Tibial artery (tissue), 4 donors: Measurements from ENCODE around the gene FAM47E.

Experiments
- DNase-seq, 2 donors: peaks; one replicate each; pipeline ENCODE4 v3.0.0-alpha.2; 2019
- H3K27ac ChIP-seq, 2 donors: fragments of 200-600 bp; sonication (generic) in 1 of 2; 1 replicate in 1 of 2; 2 replicates in 1 of 2; pipeline ENCODE4 v1.5.1; 2018 to 2019; ENCODE audit warnings: mild to moderate bottlenecking in 1 of 2
- H3K27me3 ChIP-seq, 2 donors: fragments of 200-600 bp; sonication (generic) in 1 of 2; one replicate each; pipeline versions ENCODE4 v1.5.1 to v1.6.0; 2016 to 2019
- H3K36me3 ChIP-seq, 3 donors: fragments of 200-600 bp; sonication (generic) in 2 of 3; one replicate each; pipeline ENCODE4 v1.5.1; 2016 to 2019; ENCODE audit warnings: mild to moderate bottlenecking in 2 of 3
- H3K4me1 ChIP-seq, 4 donors: fragments of 200-600 bp; sonication (generic) in 2 of 4; 1 replicate in 3 of 4; 2 replicates in 1 of 4; pipeline ENCODE4 v1.5.1; 2016 to 2019
- H3K4me3 ChIP-seq, 2 donors: fragments of 200-600 bp; sonication (generic) in 1 of 2; 1 replicate in 1 of 2; 2 replicates in 1 of 2; pipeline ENCODE4 v1.5.1; 2018 to 2019; ENCODE audit warnings: mild to moderate bottlenecking in 2 of 2
- H3K9me3 ChIP-seq, 3 donors: fragments of 200-600 bp; sonication (generic) in 1 of 3; one replicate each; pipeline ENCODE4 v1.5.1; 2016 to 2019
- intact Hi-C: fragments of 100-400 bp; cut with DNase I; formaldehyde crosslinking; loops from one replicate; pipeline ENCODE4 v1.15.0; 2023; ENCODE audit warnings: low total_unique reads
- TF ChIP-seq, protein P1 (sequence below), 2 experiments: fragments of 200-600 bp in 1 of 2; fragments of 450-650 bp in 1 of 2; IDR thresholded peaks; one replicate each; pipeline ENCODE4 v1.5.1; 2017 to 2019; ENCODE audit warnings: antibody characterized with exemption in 2 of 2, mild to moderate bottlenecking in 1 of 2, moderate library complexity in 1 of 2

The FAM47E gene

DNA sequence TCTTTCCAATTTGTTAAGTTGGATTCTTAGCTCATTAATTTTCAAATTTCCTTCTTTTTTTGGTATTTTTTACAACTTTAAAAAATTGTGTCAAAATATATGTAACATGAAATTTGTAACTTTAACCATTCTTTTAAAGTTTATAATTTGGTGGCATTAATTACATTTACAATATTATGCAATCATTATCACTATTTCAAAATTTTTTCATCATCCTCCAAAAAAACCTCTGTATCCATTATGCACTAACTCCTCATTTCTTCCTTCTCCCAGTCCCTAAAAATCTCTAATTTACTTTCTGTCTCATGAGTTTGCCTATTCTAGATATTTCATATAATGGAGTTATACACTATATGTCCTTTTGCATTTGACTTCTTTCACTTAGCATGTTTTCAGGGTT lies 4.7 kb upstream of the FAM47E start:
- H3K9me3 ChIP-seq: no peaks in the 10 kb centered on the region
- TF ChIP-seq, protein P1, sequence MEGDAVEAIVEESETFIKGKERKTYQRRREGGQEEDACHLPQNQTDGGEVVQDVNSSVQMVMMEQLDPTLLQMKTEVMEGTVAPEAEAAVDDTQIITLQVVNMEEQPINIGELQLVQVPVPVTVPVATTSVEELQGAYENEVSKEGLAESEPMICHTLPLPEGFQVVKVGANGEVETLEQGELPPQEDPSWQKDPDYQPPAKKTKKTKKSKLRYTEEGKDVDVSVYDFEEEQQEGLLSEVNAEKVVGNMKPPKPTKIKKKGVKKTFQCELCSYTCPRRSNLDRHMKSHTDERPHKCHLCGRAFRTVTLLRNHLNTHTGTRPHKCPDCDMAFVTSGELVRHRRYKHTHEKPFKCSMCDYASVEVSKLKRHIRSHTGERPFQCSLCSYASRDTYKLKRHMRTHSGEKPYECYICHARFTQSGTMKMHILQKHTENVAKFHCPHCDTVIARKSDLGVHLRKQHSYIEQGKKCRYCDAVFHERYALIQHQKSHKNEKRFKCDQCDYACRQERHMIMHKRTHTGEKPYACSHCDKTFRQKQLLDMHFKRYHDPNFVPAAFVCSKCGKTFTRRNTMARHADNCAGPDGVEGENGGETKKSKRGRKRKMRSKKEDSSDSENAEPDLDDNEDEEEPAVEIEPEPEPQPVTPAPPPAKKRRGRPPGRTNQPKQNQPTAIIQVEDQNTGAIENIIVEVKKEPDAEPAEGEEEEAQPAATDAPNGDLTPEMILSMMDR (IDR thresholded peaks at IDR 0.05): no peak
- intact Hi-C loops: no loop called here

DNA sequence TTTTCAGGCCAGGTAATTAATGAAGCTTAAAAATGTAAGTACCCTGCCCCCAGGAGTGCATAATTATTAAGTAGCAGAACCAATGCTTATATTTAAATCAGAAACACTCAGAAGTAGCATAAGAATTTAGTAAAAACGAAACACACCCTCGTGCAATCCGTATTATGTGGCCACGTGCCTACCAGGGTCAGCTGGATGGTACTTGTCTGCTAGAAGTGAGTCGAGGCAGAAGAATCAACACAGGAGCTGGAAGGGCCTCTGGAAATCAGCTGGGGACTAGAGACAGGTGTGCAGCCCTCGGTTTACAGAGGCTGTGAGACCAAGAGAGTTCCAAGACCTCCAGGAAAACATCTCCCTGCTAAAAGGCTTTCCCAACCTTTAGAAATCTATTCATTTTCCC lies 559 bp upstream of the FAM47E start:
- peak overlapping the region in 1 of 2 donors; percentile 48 for H3K27ac ChIP-seq
- TF ChIP-seq, protein P1 (IDR thresholded peaks at IDR 0.05): no peak
- no peaks in the 10 kb centered on the region for H3K36me3 ChIP-seq
- no peak for DNase-seq
- intact Hi-C loops: no loop called here
- H3K27me3 ChIP-seq: peaks cover 0 to 5% of the 10 kb centered on the region in 2 donors
- peaks cover 0 to 10% (median 7%) of the 10 kb centered on the region in 4 donors for H3K4me1 ChIP-seq
- no peaks in the 10 kb centered on the region for H3K9me3 ChIP-seq
- H3K4me3 ChIP-seq: peak overlapping the region; percentile 57 to 79

More for the DNA sequence above, 4.7 kb upstream of the FAM47E start:
- no peak for DNase-seq
- peaks cover 0 to 6% (median 3%) of the 10 kb centered on the region in 4 donors for H3K4me1 ChIP-seq
- no peaks in the 10 kb centered on the region for H3K36me3 ChIP-seq
- no peak overlapping the region for H3K27ac ChIP-seq
- no peak overlapping the region for H3K4me3 ChIP-seq
- peaks cover 0 to 4% of the 10 kb centered on the region in 2 donors for H3K27me3 ChIP-seq

DNA sequence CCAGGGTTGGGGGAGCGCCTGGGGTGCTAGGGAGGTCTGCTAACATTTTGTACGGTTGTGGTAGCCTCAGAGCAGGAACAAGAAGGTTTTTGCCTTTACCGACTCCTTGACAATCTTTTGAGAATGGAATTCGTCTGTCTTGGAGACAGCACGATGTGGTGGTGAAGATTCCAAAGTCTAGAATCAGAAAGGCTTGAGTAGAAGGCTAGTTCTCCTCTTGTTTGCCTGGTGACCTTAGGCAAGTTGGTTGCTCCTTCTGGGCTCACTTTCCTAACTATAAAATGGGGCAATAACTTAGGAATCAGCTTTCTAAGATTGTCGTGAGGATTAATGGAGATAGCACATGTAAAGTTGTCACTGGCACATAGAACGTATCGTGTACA lies 741 bp downstream of the FAM47E start:
- no peak for DNase-seq
- Histone ChIP-seq H3K27me3 (peaks cover 0 to 5% of the 10 kb centered on the region in 2 donors), H3K4me3 (peak overlapping the region; percentile 57 to 79), H3K36me3 (no peaks in the 10 kb centered on the region), H3K27ac (no peak overlapping the region), H3K9me3 (no peaks in the 10 kb centered on the region), H3K4me1 (peaks cover 0 to 10% (median 7%) of the 10 kb centered on the region in 4 donors)
- TF ChIP-seq, protein P1 (IDR thresholded peaks at IDR 0.05): no peak
- intact Hi-C loops: no loop called here

DNA sequence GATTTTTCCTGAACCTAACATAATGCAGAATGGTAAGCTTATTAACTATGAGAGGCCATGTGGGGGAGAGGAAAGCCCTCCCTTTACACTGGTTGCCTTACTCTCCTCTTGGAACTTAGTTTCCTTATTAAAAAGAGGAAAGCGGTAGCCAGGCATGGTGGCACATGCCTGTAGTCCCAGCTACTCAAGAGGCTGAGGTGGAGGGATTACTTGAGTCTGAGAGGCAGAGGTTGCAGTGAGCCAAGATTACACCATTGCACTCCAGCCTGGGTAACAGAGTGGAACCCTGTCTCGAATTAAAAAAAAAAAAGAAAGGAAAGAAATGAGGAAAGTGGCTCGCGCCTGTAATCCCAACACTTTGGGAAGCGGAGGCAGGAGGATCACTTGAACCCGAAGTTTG lies 2.0 kb downstream of the FAM47E start:
- no peaks in the 10 kb centered on the region for H3K36me3 ChIP-seq
- no peaks in the 10 kb centered on the region for H3K9me3 ChIP-seq
- no peak overlapping the region for H3K4me3 ChIP-seq
- H3K27me3 ChIP-seq: peaks cover 0 to 5% of the 10 kb centered on the region in 2 donors
- TF ChIP-seq, protein P1 (IDR thresholded peaks at IDR 0.05): no peak
- no peak for DNase-seq
- no peak overlapping the region for H3K27ac ChIP-seq
- peaks cover 0 to 10% (median 7%) of the 10 kb centered on the region in 4 donors for H3K4me1 ChIP-seq
- intact Hi-C loops: no loop called here

DNA sequence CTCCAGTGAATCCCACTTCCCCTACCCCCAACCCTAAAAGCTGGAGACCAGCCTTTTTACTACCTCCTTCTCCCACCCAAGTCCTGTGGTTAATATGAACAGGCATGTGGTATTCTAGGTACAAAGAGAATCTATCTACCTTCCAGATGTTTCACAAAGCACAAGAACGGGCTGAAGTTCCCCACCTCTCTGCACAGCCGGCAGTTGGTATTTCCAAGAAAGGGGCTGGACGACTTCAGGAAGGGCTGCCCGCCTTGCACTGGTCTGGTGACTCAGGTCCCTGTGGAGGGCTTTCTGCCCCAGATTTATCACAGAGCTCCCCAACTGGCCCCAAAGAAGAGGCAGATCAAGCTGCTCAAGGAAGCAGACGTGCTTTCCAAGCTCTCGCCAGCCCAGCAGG lies 4.5 kb downstream of the FAM47E start:
- no peak overlapping the region for H3K4me3 ChIP-seq
- no peak overlapping the region for H3K27ac ChIP-seq
- peaks cover 0 to 10% (median 7%) of the 10 kb centered on the region in 4 donors for H3K4me1 ChIP-seq
- no peaks in the 10 kb centered on the region for H3K9me3 ChIP-seq
- H3K27me3 ChIP-seq: peaks cover 0 to 2% of the 10 kb centered on the region in 2 donors
- no peaks in the 10 kb centered on the region for H3K36me3 ChIP-seq
- TF ChIP-seq, protein P1 (IDR thresholded peaks at IDR 0.05): no peak
- no peak for DNase-seq
- intact Hi-C loops: no loop called here

DNA sequence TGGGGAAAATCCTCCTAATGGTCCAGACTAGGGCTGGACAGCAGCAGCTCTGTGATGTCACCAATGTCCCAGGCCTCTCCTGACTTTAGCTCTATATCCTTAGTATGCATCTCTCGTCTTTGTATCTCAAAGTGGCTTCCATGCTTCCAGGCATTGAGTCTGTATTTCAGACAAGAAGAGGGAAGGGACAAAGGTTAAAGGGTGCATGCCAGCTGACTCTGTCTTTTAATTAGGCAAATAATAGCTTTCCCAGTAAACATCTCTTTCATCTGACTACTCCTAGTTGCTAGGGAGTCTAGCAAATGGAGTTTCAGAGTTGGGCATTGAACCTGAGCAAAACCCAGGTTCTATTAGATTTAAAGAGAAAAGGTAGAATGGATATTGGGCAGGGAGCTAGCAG lies 5.4 kb downstream of the FAM47E start:
- Histone ChIP-seq H3K27ac (no peak overlapping the region), H3K9me3 (no peaks in the 10 kb centered on the region), H3K27me3 (no peaks in the 10 kb centered on the region), H3K4me3 (no peak overlapping the region), H3K36me3 (no peaks in the 10 kb centered on the region), H3K4me1 (peaks cover 0 to 4% (median 3%) of the 10 kb centered on the region in 4 donors)
- intact Hi-C loops: no loop called here
- TF ChIP-seq, protein P1 (IDR thresholded peaks at IDR 0.05): no peak
- DNase-seq: no peak
